HepG2 (cell line): ENCODE data around the gene EIF4G2. TPM values are rescaled to one million over a fixed set of nuclear protein-coding genes. Genes with fewer than 3 reads are reported as not detected.
A peak's percentile ranks its signal among the peaks of the same experiment; 100 is the strongest.

Source experiments
- CC2D1A ChIP-seq: sonication (generic); formaldehyde crosslinking; IDR thresholded peaks from 2 replicates; pipeline ENCODE4 v1.8.1; 2023; ENCODE audit warnings: mild to moderate bottlenecking, missing genetic modification reagents
- CHCHD3 ChIP-seq: sonication (generic); formaldehyde crosslinking; IDR thresholded peaks from 2 replicates; pipeline ENCODE4 v1.8.0; 2022; ENCODE audit warnings: mild to moderate bottlenecking, missing genetic modification reagents, moderate library complexity
- DMAP1 ChIP-seq: IDR thresholded peaks from 2 replicates; pipeline ENCODE4 v1.6.1; 2016
- HDAC1 ChIP-seq: sonication (generic); formaldehyde crosslinking; IDR thresholded peaks from 2 replicates; pipeline ENCODE4 v1.5.1; 2020; ENCODE audit warnings: mild to moderate bottlenecking, missing genetic modification reagents
- HMGA1 ChIP-seq: sonication (generic); formaldehyde crosslinking; conservative IDR thresholded peaks from 2 replicates; pipeline ENCODE4 v1.4.0; 2020; ENCODE audit warnings: missing genetic modification reagents
- KAT7 ChIP-seq: IDR thresholded peaks from 2 replicates; pipeline ENCODE4 v1.6.1; 2018; ENCODE audit warnings: borderline replicate concordance, missing compliant biosample characterization
- ONECUT2 ChIP-seq: sonication (generic); formaldehyde crosslinking; IDR thresholded peaks from 2 replicates; pipeline ENCODE4 v1.4.0; 2020; ENCODE audit warnings: missing genetic modification reagents
- PRPF4 ChIP-seq: fragments of 200-400 bp; formaldehyde crosslinking; IDR thresholded peaks from 2 replicates; pipeline ENCODE4 v1.6.1; 2016; ENCODE audit warnings: low read length, low read depth; ENCODE audit not compliant: poor library complexity, severe bottlenecking
- RAD51 ChIP-seq: fragments of 450-650 bp; IDR thresholded peaks from 2 replicates; pipeline ENCODE4 v1.6.1; 2016; ENCODE audit warnings: borderline replicate concordance
- STAT5B ChIP-seq: sonication (generic); formaldehyde crosslinking; IDR thresholded peaks from 2 replicates; pipeline ENCODE4 v1.4.0; 2020; ENCODE audit warnings: missing genetic modification reagents
- ZBTB38 ChIP-seq: sonication (generic); formaldehyde crosslinking; IDR thresholded peaks from 2 replicates; pipeline ENCODE4 v1.5.1; 2020; ENCODE audit warnings: mild to moderate bottlenecking, missing genetic modification reagents
- ZFP36L2 ChIP-seq: sonication (generic); formaldehyde crosslinking; IDR thresholded peaks from 2 replicates; pipeline ENCODE4 v1.4.0; 2020; ENCODE audit warnings: missing genetic modification reagents
- ZFX ChIP-seq: sonication (generic); formaldehyde crosslinking; IDR thresholded peaks from 2 replicates; pipeline ENCODE4 v1.4.0; 2020; ENCODE audit warnings: mild to moderate bottlenecking, low read depth, missing genetic modification reagents, moderate library complexity
- ZNF101 ChIP-seq: sonication (generic); formaldehyde crosslinking; IDR thresholded peaks from 2 replicates; pipeline ENCODE4 v1.4.0; 2020; ENCODE audit warnings: mild to moderate bottlenecking, low read depth, missing genetic modification reagents, borderline replicate concordance
- ZNF589 ChIP-seq: sonication (generic); formaldehyde crosslinking; conservative IDR thresholded peaks from 2 replicates; pipeline ENCODE4 v1.8.0; 2022; ENCODE audit warnings: mild to moderate bottlenecking, moderate library complexity, missing genetic modification reagents
- ZNF713 ChIP-seq: sonication (generic); formaldehyde crosslinking; IDR thresholded peaks from 2 replicates; pipeline ENCODE4 v1.4.0; 2020; ENCODE audit warnings: mild to moderate bottlenecking, missing genetic modification reagents
- polyA plus RNA-seq, 8 experiments: library from polyadenylated mRNA; depleted of rRNA in 3 of 8; stranded (reverse) in 7 of 8; unstranded in 1 of 8; fragments of >200 nt; fragmentation: Illumina TruSeq in 4 of 8; extraction: Trizol in 4 of 8; gene quantifications; 2 replicates each; pipeline versions ENCODE4 v1.2.1 to v1.2.3, GENCODE V29; 2011 to 2016; ENCODE audit warnings: low read depth in 4 of 8, missing spikeins in 1 of 8, mixed read lengths in 1 of 8; ENCODE audit not compliant: insufficient read depth in 1 of 8
- total RNA-seq, 5 experiments: library from RNA; depleted of rRNA; stranded (reverse); fragments of >200 nt; fragmentation: Illumina TruSeq; extraction: Trizol; gene quantifications; 2 replicates each; pipeline ENCODE4 v1.2.3, GENCODE V29; 2016; ENCODE audit warnings: low read depth in 1 of 5
- TF ChIP-seq, protein P1 (sequence below): IDR thresholded peaks from 2 replicates; pipeline ENCODE4 v1.6.1; 2016
- TF ChIP-seq, protein P2 (sequence below): sonication (generic); formaldehyde crosslinking; IDR thresholded peaks from 2 replicates; pipeline ENCODE4 v1.8.1; 2023; ENCODE audit warnings: mild to moderate bottlenecking, missing genetic modification reagents
- TF ChIP-seq, protein P3 (sequence below): sonication (generic); formaldehyde crosslinking; conservative IDR thresholded peaks from 2 replicates; pipeline ENCODE4 v1.4.0; 2020; ENCODE audit warnings: missing genetic modification reagents
- TF ChIP-seq, protein P4 (sequence below): fragments of 450-650 bp; IDR thresholded peaks from 2 replicates; pipeline ENCODE4 v1.6.1; 2017; ENCODE audit warnings: mild to moderate bottlenecking
- TF ChIP-seq, protein P5 (sequence below): sonication (generic); formaldehyde crosslinking; IDR thresholded peaks from 2 replicates; pipeline ENCODE4 v1.5.0; 2020; ENCODE audit warnings: missing genetic modification reagents, mild to moderate bottlenecking, borderline replicate concordance
- TF ChIP-seq, protein P6 (sequence below): sonication (generic); formaldehyde crosslinking; IDR thresholded peaks from 2 replicates; pipeline ENCODE4 v1.8.0; 2023; ENCODE audit warnings: mild to moderate bottlenecking, missing genetic modification reagents

Gene EIF4G2
- total and polyA plus RNA-seq, 2 of the 13 experiments (the other 11 are each of a cell fraction or from before 2014, with no cell fraction given), result 362 to 546 TPM

DNA sequence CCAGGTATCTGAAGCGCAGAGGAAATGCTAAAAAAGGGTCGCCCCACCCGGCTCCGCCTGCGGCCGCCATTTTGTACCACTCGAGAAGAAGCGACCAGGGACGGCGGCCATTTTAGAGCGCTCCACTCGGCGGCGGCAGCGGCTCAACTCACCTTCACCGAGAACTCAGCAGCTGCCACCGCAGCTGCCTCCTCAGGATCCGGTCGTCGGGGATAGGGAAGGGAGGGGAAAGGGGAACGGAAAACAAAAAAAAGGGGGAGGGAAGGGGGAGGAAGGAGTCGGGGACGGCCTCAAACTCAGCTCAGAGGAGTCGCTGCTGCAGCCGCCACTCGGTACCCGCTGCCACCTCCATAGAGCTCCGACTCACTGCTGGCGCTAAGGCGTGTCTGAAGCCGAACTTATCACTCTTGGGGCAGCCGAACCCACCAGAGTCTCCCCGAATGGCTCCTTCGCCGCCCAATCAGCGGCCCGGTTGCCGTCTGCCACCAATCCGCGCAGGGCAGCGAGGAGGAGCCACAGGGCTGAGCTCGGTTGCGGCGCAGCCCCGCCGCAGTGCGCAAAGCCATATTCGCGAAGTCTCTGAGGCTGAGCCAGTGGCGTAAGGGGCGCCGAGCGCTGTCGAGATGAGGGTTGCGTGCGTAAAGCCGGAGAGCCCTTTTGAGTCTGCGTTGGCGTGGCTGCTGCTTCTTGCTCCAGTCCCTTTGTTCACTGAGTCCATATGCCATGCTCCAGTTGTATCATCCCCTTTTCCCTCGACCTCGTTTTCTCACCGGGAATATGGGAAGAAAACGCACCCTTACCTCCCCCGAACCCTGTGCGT, at the start of gene EIF4G2 (continued):
- TF ChIP-seq CC2D1A (CRISPR knock-in tag) (no peak), ZFP36L2 (CRISPR knock-in tag) (no peak), ZNF713 (CRISPR knock-in tag) (no peak), ZFX (no peak; the same call in none of the 2 replicates), HMGA1 (no peak), DMAP1 (CRISPR knock-in tag) (peak; percentile 96), PRPF4 (no peak), ZNF101 (CRISPR knock-in tag) (no peak), RAD51 (no peak), CHCHD3 (CRISPR knock-in tag) (no peak), ONECUT2 (peak; percentile 30; the same call in 1 of the 2 replicates), KAT7 (CRISPR knock-in tag) (peak; percentile 89; the same call in 1 of the 2 replicates), ZNF589 (0 out of 2 replicates have a peak, but pooled peaks have one; percentile 34), ZBTB38 (CRISPR knock-in tag) (peak; percentile 58; the same call in 1 of the 2 replicates), HDAC1 (CRISPR knock-in tag) (peak; percentile 64), STAT5B (CRISPR knock-in tag) (no peak)
- TF ChIP-seq, protein P1, sequence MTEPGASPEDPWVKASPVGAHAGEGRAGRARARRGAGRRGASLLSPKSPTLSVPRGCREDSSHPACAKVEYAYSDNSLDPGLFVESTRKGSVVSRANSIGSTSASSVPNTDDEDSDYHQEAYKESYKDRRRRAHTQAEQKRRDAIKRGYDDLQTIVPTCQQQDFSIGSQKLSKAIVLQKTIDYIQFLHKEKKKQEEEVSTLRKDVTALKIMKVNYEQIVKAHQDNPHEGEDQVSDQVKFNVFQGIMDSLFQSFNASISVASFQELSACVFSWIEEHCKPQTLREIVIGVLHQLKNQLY (CRISPR knock-in tag), result no peak; the same call in 1 of the 2 replicates
- TF ChIP-seq, protein P2, sequence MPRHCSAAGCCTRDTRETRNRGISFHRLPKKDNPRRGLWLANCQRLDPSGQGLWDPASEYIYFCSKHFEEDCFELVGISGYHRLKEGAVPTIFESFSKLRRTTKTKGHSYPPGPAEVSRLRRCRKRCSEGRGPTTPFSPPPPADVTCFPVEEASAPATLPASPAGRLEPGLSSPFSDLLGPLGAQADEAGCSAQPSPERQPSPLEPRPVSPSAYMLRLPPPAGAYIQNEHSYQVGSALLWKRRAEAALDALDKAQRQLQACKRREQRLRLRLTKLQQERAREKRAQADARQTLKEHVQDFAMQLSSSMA (CRISPR knock-in tag), result peak; percentile 69
- TF ChIP-seq, protein P3, sequence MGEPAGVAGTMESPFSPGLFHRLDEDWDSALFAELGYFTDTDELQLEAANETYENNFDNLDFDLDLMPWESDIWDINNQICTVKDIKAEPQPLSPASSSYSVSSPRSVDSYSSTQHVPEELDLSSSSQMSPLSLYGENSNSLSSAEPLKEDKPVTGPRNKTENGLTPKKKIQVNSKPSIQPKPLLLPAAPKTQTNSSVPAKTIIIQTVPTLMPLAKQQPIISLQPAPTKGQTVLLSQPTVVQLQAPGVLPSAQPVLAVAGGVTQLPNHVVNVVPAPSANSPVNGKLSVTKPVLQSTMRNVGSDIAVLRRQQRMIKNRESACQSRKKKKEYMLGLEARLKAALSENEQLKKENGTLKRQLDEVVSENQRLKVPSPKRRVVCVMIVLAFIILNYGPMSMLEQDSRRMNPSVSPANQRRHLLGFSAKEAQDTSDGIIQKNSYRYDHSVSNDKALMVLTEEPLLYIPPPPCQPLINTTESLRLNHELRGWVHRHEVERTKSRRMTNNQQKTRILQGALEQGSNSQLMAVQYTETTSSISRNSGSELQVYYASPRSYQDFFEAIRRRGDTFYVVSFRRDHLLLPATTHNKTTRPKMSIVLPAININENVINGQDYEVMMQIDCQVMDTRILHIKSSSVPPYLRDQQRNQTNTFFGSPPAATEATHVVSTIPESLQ (CRISPR knock-in tag), result peak; percentile 31; the same call in 1 of the 2 replicates
- TF ChIP-seq, protein P4, sequence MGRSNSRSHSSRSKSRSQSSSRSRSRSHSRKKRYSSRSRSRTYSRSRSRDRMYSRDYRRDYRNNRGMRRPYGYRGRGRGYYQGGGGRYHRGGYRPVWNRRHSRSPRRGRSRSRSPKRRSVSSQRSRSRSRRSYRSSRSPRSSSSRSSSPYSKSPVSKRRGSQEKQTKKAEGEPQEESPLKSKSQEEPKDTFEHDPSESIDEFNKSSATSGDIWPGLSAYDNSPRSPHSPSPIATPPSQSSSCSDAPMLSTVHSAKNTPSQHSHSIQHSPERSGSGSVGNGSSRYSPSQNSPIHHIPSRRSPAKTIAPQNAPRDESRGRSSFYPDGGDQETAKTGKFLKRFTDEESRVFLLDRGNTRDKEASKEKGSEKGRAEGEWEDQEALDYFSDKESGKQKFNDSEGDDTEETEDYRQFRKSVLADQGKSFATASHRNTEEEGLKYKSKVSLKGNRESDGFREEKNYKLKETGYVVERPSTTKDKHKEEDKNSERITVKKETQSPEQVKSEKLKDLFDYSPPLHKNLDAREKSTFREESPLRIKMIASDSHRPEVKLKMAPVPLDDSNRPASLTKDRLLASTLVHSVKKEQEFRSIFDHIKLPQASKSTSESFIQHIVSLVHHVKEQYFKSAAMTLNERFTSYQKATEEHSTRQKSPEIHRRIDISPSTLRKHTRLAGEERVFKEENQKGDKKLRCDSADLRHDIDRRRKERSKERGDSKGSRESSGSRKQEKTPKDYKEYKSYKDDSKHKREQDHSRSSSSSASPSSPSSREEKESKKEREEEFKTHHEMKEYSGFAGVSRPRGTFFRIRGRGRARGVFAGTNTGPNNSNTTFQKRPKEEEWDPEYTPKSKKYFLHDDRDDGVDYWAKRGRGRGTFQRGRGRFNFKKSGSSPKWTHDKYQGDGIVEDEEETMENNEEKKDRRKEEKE, result no peak
- TF ChIP-seq, protein P5, sequence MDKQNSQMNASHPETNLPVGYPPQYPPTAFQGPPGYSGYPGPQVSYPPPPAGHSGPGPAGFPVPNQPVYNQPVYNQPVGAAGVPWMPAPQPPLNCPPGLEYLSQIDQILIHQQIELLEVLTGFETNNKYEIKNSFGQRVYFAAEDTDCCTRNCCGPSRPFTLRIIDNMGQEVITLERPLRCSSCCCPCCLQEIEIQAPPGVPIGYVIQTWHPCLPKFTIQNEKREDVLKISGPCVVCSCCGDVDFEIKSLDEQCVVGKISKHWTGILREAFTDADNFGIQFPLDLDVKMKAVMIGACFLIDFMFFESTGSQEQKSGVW (CRISPR knock-in tag), result no peak
- TF ChIP-seq, protein P6, sequence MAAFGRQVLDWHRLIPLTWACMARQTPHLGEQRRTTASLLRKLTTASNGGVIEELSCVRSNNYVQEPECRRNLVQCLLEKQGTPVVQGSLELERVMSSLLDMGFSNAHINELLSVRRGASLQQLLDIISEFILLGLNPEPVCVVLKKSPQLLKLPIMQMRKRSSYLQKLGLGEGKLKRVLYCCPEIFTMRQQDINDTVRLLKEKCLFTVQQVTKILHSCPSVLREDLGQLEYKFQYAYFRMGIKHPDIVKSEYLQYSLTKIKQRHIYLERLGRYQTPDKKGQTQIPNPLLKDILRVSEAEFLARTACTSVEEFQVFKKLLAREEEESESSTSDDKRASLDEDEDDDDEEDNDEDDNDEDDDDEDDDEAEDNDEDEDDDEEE (CRISPR knock-in tag), result 0 out of 2 replicates have a peak, but pooled peaks have one; percentile 32
